CD14-positive monocyte (primary cell): ENCODE data around the gene SCUBE1. TPM values are rescaled to one million over a fixed set of nuclear protein-coding genes. Genes with fewer than 3 reads are reported as not detected.

Experiments used
- DNase-seq, 3 donors: peaks; one replicate each; pipeline ENCODE4 v3.0.0-alpha.2; 2011 to 2022
- H2AFZ ChIP-seq: 2 replicates; pipeline ENCODE4 v1.6.0; 2012; ENCODE audit warnings: mild to moderate bottlenecking, low read depth, low read length, inconsistent platforms; ENCODE audit not compliant: insufficient read depth, poor library complexity, severe bottlenecking
- H3K27ac ChIP-seq, 2 donors: 1 replicate in 1 of 2; 2 replicates in 1 of 2; pipeline ENCODE4 v1.5.1; 2012 to 2013; ENCODE audit warnings: low read length in 2 of 2, control low read depth in 1 of 2, inconsistent platforms in 1 of 2, low read depth in 1 of 2, mild to moderate bottlenecking in 1 of 2
- H3K27me3 ChIP-seq, 2 donors: one replicate each; pipeline versions ENCODE4 v1.6.0 to v1.6.1; 2011 to 2013; ENCODE audit warnings: low read length in 2 of 2; ENCODE audit not compliant: control insufficient read depth in 2 of 2, insufficient read depth in 2 of 2
- H3K36me3 ChIP-seq, 2 donors: replicated peaks in 1 of 2; 1 replicate in 1 of 2; 2 replicates in 1 of 2; pipeline versions ENCODE4 v1.5.1 to v1.6.1; 2012 to 2013; ENCODE audit warnings: low read length in 2 of 2, control low read depth in 1 of 2, inconsistent platforms in 1 of 2, mild to moderate bottlenecking in 1 of 2; ENCODE audit not compliant: insufficient read depth in 2 of 2, control insufficient read depth in 1 of 2
- H3K4me1 ChIP-seq, 2 donors: 1 replicate in 1 of 2; 2 replicates in 1 of 2; pipeline versions ENCODE4 v1.5.1 to v1.6.1; 2012 to 2013; ENCODE audit warnings: low read length in 2 of 2, control low read depth in 1 of 2, inconsistent platforms in 1 of 2, mild to moderate bottlenecking in 1 of 2, moderate library complexity in 1 of 2; ENCODE audit not compliant: insufficient read depth in 2 of 2, control insufficient read depth in 1 of 2
- H3K4me2 ChIP-seq: replicated peaks from 2 replicates; pipeline ENCODE3; 2012; ENCODE audit warnings: low read length, moderate library complexity, mild to moderate bottlenecking; ENCODE audit not compliant: poor library complexity, severe bottlenecking; ENCODE audit errors: extremely low read depth
- H3K4me3 ChIP-seq, 3 experiments: fragments of 200-600 bp in 1 of 3; sonication (generic) in 1 of 3; replicated peaks in 1 of 3; 1 replicate in 2 of 3; 2 replicates in 1 of 3; pipeline ENCODE4 v1.5.1; 2011 to 2013; ENCODE audit warnings: low read length in 3 of 3, mild to moderate bottlenecking in 3 of 3, control low read depth in 2 of 3, low read depth in 2 of 3, inconsistent platforms in 1 of 3, moderate library complexity in 1 of 3
- H3K79me2 ChIP-seq: 2 replicates; pipeline ENCODE4 v1.6.0; 2012; ENCODE audit warnings: mild to moderate bottlenecking, control low read depth, inconsistent platforms, low read length, moderate library complexity; ENCODE audit not compliant: insufficient read depth
- H3K9ac ChIP-seq: 2 replicates; pipeline ENCODE4 v1.6.0; 2017; ENCODE audit warnings: low read length, mild to moderate bottlenecking; ENCODE audit not compliant: insufficient read depth, poor library complexity, severe bottlenecking
- H3K9me3 ChIP-seq, 2 donors: replicated peaks in 1 of 2; 1 replicate in 1 of 2; 2 replicates in 1 of 2; pipeline versions ENCODE4 v1.5.1 to v1.6.1; 2012 to 2013; ENCODE audit warnings: low read length in 2 of 2, control low read depth in 1 of 2; ENCODE audit not compliant: control insufficient read depth in 1 of 2, insufficient read depth in 1 of 2
- H4K20me1 ChIP-seq: 2 replicates; pipeline ENCODE4 v1.6.0; 2012; ENCODE audit warnings: mild to moderate bottlenecking, low read length, control low read depth, moderate library complexity; ENCODE audit not compliant: insufficient read depth
- H3K27ac Mint-ChIP-seq, 7 donors: one replicate each; pipeline ENCODE4 v1.8.0; 2020; ENCODE audit warnings: mild to moderate bottlenecking in 7 of 7, mixed read lengths in 7 of 7, moderate library complexity in 6 of 7, inconsistent platforms in 2 of 7
- H3K27me3 Mint-ChIP-seq, 3 donors: one replicate each; pipeline ENCODE4 v1.8.0; 2021 to 2022; ENCODE audit warnings: low read depth in 3 of 3, mild to moderate bottlenecking in 3 of 3, mixed read lengths in 3 of 3, moderate library complexity in 3 of 3, inconsistent platforms in 1 of 3
- H3K36me3 Mint-ChIP-seq, 2 donors: one replicate each; pipeline ENCODE4 v1.8.0; 2020; ENCODE audit warnings: mixed read lengths in 2 of 2, inconsistent platforms in 1 of 2, mild to moderate bottlenecking in 1 of 2
- H3K4me1 Mint-ChIP-seq: one replicate; pipeline ENCODE4 v1.8.0; 2020; ENCODE audit warnings: mild to moderate bottlenecking, mixed read lengths
- H3K4me3 Mint-ChIP-seq, 2 donors: one replicate each; pipeline ENCODE4 v1.8.0; 2020; ENCODE audit warnings: mild to moderate bottlenecking in 2 of 2, mixed read lengths in 2 of 2, moderate library complexity in 1 of 2
- H3K9me3 Mint-ChIP-seq, 7 donors: one replicate each; pipeline ENCODE4 v1.8.0; 2020 to 2022; ENCODE audit warnings: mixed read lengths in 7 of 7, mild to moderate bottlenecking in 6 of 7, moderate library complexity in 6 of 7, inconsistent platforms in 2 of 7
- WGBS: methylation state at CpG from one replicate; pipeline ENCODE4 v1.1.5; 2013; ENCODE audit warnings: missing lambda C conversion rate; ENCODE audit not compliant: insufficient coverage; 5-methylcytosine and 5-hydroxymethylcytosine counted together
- intact Hi-C, 2 donors: fragments of 100-400 bp; cut with micrococcal nuclease; formaldehyde crosslinking; loops; one replicate each; pipeline versions ENCODE4 v1.15.0 to v1.15.1; 2023
- polyA plus RNA-seq, 3 donors: library from polyadenylated mRNA; depleted of rRNA in 1 of 3; unstranded in 2 of 3; stranded (reverse) in 1 of 3; fragments of 300-500 nt in 2 of 3; fragments of >200 nt in 1 of 3; fragmentation: Illumina TruSeq in 2 of 3; gene quantifications; 1 replicate in 2 of 3; 2 replicates in 1 of 3; pipeline ENCODE4 v1.2.3, GENCODE V29; 2012 to 2021
- TF ChIP-seq, protein P1 (sequence below): fragments of 200-600 bp; IDR thresholded peaks from one replicate; pipeline ENCODE4 v1.8.0; 2022; ENCODE audit warnings: antibody characterized with exemption, mild to moderate bottlenecking

Gene SCUBE1
- polyA plus RNA-seq, 3 donors = 0.20 to 0.32 (median 0.26) TPM

- H3K27me3 Mint-ChIP-seq = peaks cover 40 to 42% (median 41%) of the 10 kb centered on the region in 3 donors
- Histone ChIP-seq H3K27me3 (peaks cover 13 to 39% of the 10 kb centered on the region in 2 donors), H3K36me3 (no peaks in the 10 kb centered on the region), H3K27ac (no peak overlapping the region), H3K79me2 (no peaks in the 10 kb centered on the region), H3K9ac (peak overlapping the region; percentile 12), H4K20me1 (no peaks in the 10 kb centered on the region), H3K4me3 (peak overlapping the region in 1 of 3 experiments; percentile 62), H2AFZ (peak overlapping the region; percentile 75), H3K9me3 (no peaks in the 10 kb centered on the region), H3K4me2 (peak overlapping the region; percentile 67), H3K4me1 (peaks cover 49 to 58% of the 10 kb centered on the region in 2 donors)
- 16% methylated on average over 64 of the region's 65 CpGs for WGBS
- peaks cover 53% of the 10 kb centered on the region for H3K4me1 Mint-ChIP-seq
- peak overlapping the region in 1 of 7 donors; percentile 37 for H3K27ac Mint-ChIP-seq
- intact Hi-C loops = loop anchor here in 1 of 2 donors (10.0 kb wide), 1 partner anchor 69 kb away; no protein-coding TSS in a partner anchor
- H3K36me3 Mint-ChIP-seq = peaks cover 10 to 11% of the 10 kb centered on the region in 2 donors
- peak in 2 of 3 donors; percentile 3 to 9 for DNase-seq
- peak overlapping the region; percentile 50 to 89 for H3K4me3 Mint-ChIP-seq
- peaks cover 2 to 20% (median 8%) of the 10 kb centered on the region in 7 donors for H3K9me3 Mint-ChIP-seq
- TF ChIP-seq, protein P1, sequence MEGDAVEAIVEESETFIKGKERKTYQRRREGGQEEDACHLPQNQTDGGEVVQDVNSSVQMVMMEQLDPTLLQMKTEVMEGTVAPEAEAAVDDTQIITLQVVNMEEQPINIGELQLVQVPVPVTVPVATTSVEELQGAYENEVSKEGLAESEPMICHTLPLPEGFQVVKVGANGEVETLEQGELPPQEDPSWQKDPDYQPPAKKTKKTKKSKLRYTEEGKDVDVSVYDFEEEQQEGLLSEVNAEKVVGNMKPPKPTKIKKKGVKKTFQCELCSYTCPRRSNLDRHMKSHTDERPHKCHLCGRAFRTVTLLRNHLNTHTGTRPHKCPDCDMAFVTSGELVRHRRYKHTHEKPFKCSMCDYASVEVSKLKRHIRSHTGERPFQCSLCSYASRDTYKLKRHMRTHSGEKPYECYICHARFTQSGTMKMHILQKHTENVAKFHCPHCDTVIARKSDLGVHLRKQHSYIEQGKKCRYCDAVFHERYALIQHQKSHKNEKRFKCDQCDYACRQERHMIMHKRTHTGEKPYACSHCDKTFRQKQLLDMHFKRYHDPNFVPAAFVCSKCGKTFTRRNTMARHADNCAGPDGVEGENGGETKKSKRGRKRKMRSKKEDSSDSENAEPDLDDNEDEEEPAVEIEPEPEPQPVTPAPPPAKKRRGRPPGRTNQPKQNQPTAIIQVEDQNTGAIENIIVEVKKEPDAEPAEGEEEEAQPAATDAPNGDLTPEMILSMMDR = no peak
Observed at GRCh38 chr22:43343670-43344519, 723 bp upstream of the SCUBE1 start.

DNA sequence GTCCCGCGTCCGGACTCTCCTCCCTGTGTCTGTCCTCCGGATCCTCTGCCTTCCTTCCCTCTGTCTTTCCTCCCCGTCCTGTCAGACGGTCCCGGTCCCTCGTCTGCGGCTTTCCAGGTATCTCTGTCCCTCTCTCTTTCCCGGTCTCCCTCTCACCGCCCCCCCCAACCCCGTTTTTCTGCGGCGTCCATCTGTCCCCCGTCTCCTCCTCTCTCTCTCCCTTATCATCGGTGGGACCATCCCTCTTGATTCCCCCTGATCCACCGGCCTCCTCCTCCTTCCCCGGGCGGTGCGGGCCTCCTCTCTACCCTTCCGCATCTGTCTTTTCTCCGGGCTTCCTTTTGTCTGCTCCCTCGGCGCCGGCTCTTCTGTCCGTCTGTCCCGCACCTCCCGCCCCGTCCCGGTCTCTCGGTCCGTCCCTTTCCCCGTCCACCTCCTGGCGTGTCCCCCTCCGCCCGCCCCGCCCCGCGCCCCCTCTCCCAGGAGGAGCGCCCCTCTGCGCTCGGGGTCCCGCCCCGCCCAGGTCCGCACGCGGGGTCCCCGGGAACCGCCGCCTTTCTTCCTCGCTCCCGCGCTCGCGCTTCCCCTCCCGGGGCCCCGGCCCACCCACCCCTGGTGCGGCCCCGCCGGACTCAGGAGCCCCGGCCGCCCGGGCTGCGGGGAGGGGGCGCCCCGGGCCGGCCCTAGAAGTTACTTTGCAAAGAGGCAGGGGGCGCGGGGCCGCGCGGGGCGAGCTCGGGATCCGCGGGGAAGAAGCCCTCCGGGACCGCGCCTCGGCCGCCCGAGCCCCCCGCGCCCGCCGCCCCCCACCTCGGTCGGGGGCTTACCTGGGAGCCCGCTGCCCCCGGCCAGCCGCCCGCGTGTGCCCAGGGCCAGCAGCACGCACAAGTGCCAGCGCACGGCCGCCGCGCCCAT is 568 bp downstream of the SCUBE1 start:
- intact Hi-C loops = loop anchor here in 1 of 2 donors (10.0 kb wide), 1 partner anchor 68 kb away; no protein-coding TSS in a partner anchor
- Histone ChIP-seq H3K4me2 (peak overlapping the region; percentile 67), H3K4me3 (peak overlapping the region in 1 of 3 experiments; percentile 62), H3K9ac (no peak overlapping the region), H4K20me1 (no peaks in the 10 kb centered on the region), H3K4me1 (peaks cover 45 to 51% of the 10 kb centered on the region in 2 donors), H3K27me3 (peaks cover 13 to 39% of the 10 kb centered on the region in 2 donors), H3K9me3 (no peaks in the 10 kb centered on the region), H3K79me2 (no peaks in the 10 kb centered on the region), H3K36me3 (no peaks in the 10 kb centered on the region), H3K27ac (no peak overlapping the region), H2AFZ (peak overlapping the region; percentile 53)
- peak in 1 of 3 donors; percentile 7 for DNase-seq
- 2% methylated on average over 88 of the region's 99 CpGs for WGBS
- H3K27me3 Mint-ChIP-seq = peaks cover 42 to 46% (median 45%) of the 10 kb centered on the region in 3 donors
- H3K27ac Mint-ChIP-seq = peak overlapping the region in 2 of 7 donors; percentile 43 to 73
- TF ChIP-seq, protein P1 = no peak
- H3K36me3 Mint-ChIP-seq = peaks cover 8 to 10% of the 10 kb centered on the region in 2 donors
- peaks cover 0 to 14% (median 8%) of the 10 kb centered on the region in 7 donors for H3K9me3 Mint-ChIP-seq
- H3K4me3 Mint-ChIP-seq = peak overlapping the region; percentile 68 to 88
- H3K4me1 Mint-ChIP-seq = peaks cover 43% of the 10 kb centered on the region
